Measurements from ENCODE around the gene ARHGEF7.
A peak's percentile ranks its signal among the peaks of the same experiment; 100 is the strongest.

The ARHGEF7 gene

DNA sequence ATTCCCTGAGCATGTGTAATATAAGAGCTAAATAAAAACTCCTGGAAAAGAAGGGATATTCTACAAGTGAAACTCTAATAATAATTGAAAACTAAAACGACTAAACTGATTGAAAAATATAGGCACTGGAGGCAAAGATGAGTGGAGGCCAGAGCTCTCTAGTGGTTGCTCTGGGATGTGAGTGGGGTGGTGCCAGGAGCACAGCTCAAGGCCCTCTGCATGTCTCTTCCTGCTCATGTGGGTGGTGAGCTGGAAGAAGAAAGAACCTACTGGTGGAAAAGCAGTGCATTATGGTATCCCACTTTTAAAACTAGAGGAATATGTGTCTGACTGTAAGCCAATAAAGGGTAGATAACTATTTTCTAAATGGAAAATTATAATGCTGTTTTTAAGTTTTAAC, 15.8 kb upstream of the ARHGEF7 start:
- in situ Hi-C loops (cut with MboI; ENCODE audit: low pct_unique_long_range_greater_than_20kb, low sequenced_read_pairs, unreplicated experiment): no loop called here
- TF ChIP-seq, protein P1, sequence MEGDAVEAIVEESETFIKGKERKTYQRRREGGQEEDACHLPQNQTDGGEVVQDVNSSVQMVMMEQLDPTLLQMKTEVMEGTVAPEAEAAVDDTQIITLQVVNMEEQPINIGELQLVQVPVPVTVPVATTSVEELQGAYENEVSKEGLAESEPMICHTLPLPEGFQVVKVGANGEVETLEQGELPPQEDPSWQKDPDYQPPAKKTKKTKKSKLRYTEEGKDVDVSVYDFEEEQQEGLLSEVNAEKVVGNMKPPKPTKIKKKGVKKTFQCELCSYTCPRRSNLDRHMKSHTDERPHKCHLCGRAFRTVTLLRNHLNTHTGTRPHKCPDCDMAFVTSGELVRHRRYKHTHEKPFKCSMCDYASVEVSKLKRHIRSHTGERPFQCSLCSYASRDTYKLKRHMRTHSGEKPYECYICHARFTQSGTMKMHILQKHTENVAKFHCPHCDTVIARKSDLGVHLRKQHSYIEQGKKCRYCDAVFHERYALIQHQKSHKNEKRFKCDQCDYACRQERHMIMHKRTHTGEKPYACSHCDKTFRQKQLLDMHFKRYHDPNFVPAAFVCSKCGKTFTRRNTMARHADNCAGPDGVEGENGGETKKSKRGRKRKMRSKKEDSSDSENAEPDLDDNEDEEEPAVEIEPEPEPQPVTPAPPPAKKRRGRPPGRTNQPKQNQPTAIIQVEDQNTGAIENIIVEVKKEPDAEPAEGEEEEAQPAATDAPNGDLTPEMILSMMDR (IDR thresholded peaks at IDR 0.05; ENCODE audit: extremely low read depth, insufficient read depth, missing control alignments): no peak
- DNase-seq (ENCODE audit: low spot score): no peak

DNA sequence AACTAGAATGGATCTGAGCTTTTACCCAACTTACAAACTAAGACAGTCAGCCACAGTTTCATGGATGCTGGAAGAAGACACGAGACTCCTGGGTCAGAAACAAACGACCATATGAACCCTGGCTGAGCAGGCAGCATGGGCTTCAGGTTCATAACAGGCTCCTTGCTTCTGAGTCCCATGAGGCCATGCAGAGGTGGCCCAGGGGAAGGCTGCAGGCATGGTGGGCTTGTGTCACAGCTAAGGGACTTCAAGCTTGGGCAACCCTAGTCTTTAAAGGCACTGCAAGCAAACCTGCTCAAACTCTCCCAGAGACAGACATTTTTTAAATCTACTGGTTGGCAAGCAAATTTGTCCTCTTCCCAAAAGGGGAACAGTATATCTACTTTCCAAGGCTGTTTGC, 5.1 kb upstream of the ARHGEF7 start:
- in situ Hi-C loops (cut with MboI; ENCODE audit: low pct_unique_long_range_greater_than_20kb, low sequenced_read_pairs, unreplicated experiment): no loop called here
- TF ChIP-seq, protein P1 (IDR thresholded peaks at IDR 0.05; ENCODE audit: extremely low read depth, insufficient read depth, missing control alignments): no peak
- no peak for DNase-seq (ENCODE audit: low spot score)

DNA sequence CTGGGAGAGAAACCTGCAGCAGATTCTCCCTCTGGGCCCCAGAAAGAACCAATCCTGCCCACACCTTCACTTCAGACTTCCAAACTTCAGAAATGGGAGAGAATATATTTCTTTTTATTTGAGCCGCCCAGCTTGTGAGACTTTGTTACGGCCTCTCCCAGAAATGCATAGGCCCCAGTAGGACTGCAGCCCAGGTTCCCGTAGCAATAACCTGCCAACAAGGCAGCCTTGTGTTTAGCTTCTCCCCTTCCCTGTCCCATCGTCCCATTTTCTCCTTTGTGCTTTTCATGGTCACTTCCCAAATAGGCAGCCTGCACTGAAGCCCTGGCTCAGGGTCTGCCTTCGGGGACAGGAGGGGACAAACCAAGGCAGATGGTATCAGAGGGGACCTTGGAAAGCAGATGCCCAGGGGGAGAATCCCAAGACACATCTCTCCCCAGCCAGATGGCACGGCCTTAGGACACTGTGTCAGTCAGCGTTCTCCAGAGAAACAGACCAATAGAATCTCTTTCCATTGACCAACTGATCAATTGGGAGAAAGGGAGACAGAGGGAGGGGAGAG, 3.7 kb upstream of the ARHGEF7 start:
- DNase-seq (ENCODE audit: low spot score): no peak
- TF ChIP-seq, protein P1 (IDR thresholded peaks at IDR 0.05; ENCODE audit: extremely low read depth, insufficient read depth, missing control alignments): no peak
- in situ Hi-C loops (cut with MboI; ENCODE audit: low pct_unique_long_range_greater_than_20kb, low sequenced_read_pairs, unreplicated experiment): no loop called here

DNA sequence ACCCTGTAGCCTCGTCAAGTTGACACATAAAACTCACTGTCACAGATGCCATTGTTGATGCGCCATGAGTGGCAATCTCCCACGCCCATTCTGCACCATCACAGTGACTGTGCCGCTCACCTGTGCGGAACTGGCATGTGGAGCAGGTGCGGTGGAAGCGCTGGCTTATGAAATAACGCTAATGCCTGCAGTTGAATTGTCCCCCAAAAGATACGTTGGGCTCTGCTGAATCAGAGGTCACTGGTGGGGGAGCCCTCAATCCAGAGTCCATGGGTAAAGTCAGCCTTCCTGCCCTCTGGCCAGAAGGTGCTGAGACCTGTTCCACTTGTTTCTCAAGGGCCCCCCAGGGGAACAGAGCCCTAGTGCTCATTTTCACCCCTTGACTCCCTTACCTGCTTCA, 2.9 kb upstream of the ARHGEF7 start:
- DNase-seq (ENCODE audit: low spot score): no peak
- TF ChIP-seq, protein P1 (IDR thresholded peaks at IDR 0.05; ENCODE audit: extremely low read depth, insufficient read depth, missing control alignments): no peak
- in situ Hi-C loops (cut with MboI; ENCODE audit: low pct_unique_long_range_greater_than_20kb, low sequenced_read_pairs, unreplicated experiment): no loop called here

DNA sequence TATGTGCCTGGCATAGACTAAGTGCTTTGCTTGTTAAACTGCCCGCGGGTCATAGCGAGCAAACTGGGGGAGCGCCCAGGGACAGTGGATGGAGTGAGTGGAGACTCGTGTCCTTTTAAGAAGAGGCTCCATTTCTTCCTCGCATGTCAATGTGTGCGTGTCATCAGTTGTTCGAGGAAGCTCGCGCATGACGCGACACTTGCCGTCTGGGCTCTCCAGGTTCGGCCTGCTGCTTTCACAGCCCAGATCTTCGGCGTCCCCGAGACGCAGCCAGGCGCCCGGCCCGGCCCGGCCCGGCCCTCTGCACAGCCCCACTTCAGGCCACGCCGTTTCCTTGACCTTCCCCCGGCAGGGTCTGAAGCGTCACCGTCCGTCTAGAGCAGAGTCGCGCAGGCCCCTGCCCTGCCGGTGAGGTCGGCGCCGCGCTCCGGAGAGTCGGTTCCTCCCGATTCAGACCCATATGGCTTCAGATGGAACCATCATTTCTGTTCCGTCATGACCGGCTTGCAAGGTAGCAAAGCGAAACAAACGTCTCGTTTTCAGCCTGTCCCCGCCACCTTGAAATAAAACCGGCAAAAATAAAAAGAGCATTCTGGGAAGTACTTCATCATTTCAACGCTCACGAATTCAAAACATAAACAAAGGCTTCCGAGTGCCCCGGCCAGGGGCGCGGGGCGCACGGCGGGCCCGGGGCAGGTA, 599 bp upstream of the ARHGEF7 start:
- peak; percentile 48 for DNase-seq (ENCODE audit: low spot score)
- in situ Hi-C loops (cut with MboI; ENCODE audit: low pct_unique_long_range_greater_than_20kb, low sequenced_read_pairs, unreplicated experiment): no loop called here
- TF ChIP-seq, protein P1 (IDR thresholded peaks at IDR 0.05; ENCODE audit: extremely low read depth, insufficient read depth, missing control alignments): no peak

DNA sequence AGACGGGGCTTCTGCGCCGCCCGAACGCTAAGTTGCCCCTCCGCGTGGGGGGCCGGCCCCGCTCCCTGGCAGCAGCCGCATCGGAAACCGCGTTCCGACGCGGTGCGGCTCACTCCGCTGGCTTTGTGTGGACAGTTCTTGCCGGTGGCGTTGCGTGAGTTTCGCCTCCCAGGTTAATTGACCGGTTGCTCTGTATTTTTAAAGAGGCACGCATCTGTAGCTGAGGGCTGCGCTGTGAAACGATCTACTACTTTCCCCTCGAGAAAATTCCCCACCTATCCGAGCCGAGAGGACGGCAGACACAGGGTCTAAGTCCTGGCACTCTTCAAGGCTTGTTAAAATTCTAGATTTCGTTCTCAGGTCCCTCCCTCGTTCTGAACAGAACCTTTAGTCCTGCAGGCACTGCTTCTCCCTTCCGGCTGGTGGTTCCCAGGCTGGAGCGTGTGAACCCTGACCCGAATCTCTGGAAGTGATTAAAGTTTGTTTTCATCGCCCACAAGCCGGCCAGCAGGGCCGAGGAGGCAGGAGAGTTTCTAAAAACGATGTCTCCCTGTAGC, 933 bp downstream of the ARHGEF7 start:
- in situ Hi-C loops (cut with MboI; ENCODE audit: low pct_unique_long_range_greater_than_20kb, low sequenced_read_pairs, unreplicated experiment): no loop called here
- TF ChIP-seq, protein P1 (IDR thresholded peaks at IDR 0.05; ENCODE audit: extremely low read depth, insufficient read depth, missing control alignments): no peak
- no peak for DNase-seq (ENCODE audit: low spot score)
